GM21381 (cell line): ENCODE data around the gene ZBTB39.
"Not testable (repeated sequence)": the region's sequence is repeated elsewhere in the genome, so short reads cannot be mapped to it uniquely, and the experiment has no call there.

ENCODE experiments used
- ATAC-seq: cut with Tn5 transposase; IDR thresholded peaks from one replicate; pipeline ENCODE4 v1.9.1; 2021; ENCODE audit warnings: mild to moderate bottlenecking, moderate library complexity; ENCODE audit not compliant: unreplicated experiment

Gene ZBTB39

DNA sequence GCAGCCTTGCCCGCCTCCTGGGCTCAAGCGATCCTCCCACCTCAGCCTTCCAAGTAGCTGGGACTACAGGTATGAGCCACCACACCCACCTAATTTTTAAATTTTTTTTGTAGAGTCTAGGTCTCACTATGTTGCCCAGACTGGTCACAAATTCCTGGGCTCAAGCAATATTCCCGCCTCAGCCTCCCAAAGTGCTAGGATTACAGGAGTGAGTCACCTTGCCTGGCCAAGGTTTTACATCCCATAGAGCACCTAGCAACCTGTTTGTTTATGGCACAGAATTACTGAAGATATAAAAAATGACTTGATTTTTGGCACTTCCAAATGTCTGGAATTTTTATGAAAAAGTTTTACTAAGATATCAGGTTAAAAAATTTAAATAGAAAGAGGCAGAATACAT lies 27.1 kb upstream of the ZBTB39 start:
- ATAC-seq = no peak

- no peak for ATAC-seq
Measured at GRCh38 chr12:57031789-57032188, 25.4 kb upstream of the ZBTB39 start.

GRCh38 chr12:57031138-57031725 lies 24.9 kb upstream of the ZBTB39 start:
- ATAC-seq = no peak

GRCh38 chr12:57029457-57029856 lies 23.1 kb upstream of the ZBTB39 start:
- ATAC-seq = no peak

DNA sequence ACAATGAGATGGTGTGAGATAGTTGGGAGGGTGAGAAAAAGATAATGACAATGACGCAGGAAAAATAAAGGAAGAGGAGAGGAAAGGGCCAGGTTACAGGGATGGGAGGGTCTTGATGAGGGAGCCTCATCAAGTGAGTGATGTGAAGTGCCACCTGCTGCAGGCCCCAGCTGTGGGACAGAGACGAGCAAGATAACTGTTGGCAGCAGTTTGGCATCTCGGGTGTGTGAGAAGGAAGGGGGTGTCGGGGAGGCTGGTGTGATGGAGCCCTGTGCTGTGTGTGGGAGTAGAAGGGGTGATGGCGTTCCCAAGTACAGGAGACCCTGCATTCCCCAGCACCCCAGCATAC lies 21.4 kb upstream of the ZBTB39 start:
- ATAC-seq = no peak

DNA sequence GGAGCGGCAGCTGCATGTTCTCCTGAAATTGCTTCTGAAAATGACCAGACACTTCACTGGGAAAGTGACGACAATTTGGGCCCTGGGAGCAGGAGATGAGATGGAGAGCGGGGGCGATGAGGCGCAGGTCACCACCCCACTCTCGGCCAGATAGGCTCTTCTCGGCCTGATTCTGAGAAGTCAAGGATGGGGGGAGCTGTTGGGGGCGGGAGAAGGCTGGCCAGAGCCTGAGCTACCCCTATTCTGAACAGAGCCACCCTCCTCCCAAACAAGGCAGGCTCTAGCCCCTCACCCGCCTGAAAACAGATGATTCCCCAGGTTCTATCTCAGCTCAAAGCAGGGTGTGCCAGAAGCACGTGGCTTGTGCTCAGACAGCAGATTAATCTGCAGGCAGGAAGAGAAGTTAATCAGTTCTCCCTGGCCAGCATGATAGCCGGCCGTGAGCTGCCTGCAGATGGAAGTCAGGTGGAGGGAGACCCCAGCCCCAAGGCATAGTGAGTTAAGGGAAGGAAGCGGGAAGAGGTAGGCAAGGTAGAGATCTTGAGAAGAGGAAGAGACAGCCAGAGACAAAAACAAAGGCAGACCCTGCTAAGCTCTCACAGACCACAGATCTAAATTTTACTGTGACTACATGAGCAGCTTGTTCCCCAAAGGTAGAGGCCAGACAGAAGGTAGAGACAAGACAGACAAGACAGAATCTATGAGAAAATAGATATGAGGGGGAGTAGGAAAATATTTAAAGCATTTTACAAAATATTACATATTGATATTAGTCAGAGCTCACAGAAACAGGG lies 20.9 kb upstream of the ZBTB39 start:
- no peak for ATAC-seq

DNA sequence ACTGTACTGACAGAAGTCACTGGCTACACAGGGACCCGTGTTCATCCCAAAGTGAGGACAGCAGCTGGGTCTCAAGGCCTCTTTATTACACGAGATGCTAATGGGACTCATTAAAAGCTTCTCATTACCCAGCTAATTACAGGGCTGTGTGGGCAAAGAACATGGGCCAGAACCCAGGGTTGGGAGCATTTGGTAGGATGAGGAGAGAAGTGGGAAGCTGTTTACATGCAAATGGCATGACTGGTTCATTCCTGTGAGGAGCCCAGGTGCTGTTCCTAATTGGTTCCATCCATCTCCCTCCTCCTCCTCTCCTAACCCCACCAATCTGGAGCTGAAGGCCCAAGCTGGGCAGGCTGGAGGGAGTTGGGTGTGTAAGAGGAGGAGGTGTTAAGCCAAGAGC lies 18.9 kb upstream of the ZBTB39 start:
- no peak for ATAC-seq

GRCh38 chr12:57022324-57022723 lies 16.0 kb upstream of the ZBTB39 start:
- ATAC-seq = not testable (repeated sequence)

- no peak for ATAC-seq
Measured at GRCh38 chr12:57019983-57020719, 13.8 kb upstream of the ZBTB39 start.

- no peak for ATAC-seq
Measured at GRCh38 chr12:57018906-57019305, 12.6 kb upstream of the ZBTB39 start.

- ATAC-seq = not testable (repeated sequence)
Measured at GRCh38 chr12:57018353-57018752, 12.0 kb upstream of the ZBTB39 start.

DNA sequence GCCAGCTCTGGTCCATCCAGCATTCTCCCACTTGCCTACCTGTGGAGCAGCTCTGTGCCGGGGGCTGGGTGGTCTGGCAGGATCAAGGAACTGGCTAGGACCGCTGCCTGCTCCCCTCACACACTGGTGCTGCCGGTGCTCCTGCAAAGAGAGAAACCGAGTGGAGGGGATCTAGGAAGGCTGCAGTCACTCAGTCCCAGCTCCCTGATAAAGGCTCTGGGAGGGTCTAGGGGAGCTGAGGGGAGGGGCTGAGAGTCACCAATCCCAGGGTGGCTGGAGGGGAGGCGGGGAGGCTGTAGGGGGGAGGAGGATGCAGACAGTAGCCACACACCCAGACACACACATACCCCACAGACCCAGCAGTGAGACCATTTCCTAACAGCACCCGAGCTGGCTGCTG lies 10.0 kb upstream of the ZBTB39 start, which contains the start of gene TAC3:
TAC3 (minus strand) TSS at position 182 of the 400 bp plus-strand sequence. CDS start 732 bp downstream, outside the sequence.
- no peak for ATAC-seq

- peak; percentile 68 for ATAC-seq
Measured at GRCh38 chr12:57012600-57013465, 6.5 kb upstream of the ZBTB39 start.

GRCh38 chr12:57011438-57012424 lies 5.4 kb upstream of the ZBTB39 start:
- ATAC-seq = no peak

DNA sequence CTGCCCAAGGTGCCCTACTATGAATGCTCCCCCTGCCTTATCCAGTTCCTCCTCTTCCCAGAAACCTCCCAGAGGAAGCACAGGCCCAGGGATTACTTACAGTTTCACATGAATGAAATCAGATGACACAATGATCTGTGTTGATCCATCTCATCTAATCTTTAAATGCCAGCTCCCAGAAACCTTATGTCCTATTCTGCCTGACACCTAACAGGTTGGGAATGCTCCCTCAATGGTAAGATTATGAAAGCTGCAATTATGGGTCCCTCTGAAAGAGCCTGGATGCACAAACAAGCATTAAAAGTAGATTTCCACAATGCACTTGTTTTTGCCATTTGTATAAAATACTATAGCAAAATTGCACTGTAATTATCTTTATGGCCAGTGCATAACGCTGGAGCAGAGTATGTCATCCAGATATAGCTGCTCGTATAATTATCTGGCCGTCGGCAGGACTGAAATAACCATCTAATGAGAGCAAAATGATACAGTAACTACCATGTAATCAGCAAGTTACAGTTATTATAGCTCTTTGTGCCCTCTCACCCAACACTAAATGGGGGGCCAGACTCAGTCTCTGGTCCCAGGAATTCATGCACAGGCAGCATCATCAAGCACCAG lies 4.4 kb upstream of the ZBTB39 start:
- ATAC-seq = no peak

- no peak for ATAC-seq
Measured at GRCh38 chr12:57009949-57010626, 3.7 kb upstream of the ZBTB39 start.

DNA sequence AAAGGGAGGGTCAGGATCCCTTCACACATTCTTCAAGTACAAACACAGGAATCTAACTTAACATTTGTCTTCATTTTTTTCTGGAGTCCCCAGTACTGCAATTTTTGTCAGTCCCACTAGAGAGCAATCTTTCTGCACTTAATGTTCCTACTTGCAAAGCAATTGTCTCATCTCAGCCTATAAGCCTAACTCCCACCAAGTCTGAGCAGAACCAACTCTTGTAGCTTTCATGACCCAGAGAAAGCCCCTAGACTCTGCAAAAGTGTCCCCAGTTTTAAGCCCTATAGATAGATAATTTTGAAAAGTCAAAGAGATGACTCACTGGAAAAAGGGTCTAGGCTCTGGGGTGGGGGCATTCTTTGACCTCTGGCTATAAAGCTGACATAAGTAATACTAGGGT lies 1.8 kb upstream of the ZBTB39 start:
- ATAC-seq = no peak

DNA sequence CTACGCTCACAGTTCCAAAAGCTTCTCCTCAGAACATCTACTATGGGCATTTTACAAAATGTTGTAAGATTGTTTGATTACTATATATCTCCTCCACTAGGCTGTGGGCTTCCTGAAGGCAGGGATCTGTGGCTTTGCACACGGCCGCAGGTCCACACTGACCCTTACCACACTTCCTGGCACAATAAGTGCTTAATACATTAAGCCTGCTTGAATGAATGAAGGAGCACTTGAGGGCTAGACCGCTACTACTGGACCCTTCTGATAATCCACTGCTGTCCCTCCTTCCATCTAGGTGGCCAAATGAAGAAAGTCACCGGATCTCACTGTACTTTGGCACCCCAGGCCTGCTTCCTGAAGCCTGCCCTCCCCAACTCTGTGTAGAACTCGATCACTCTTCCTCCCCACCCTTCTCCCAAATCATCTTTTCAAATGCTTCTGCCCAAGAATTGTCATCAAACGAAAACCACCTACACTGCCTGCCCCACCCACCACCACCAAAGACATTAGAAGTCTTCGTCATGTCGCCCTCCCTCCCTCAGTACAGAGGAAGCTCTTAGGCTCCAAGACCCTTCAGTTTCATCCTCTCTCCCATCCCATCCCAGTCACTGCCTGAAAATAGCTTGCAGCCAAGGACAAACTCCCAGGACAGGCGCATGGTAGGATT lies 596 bp upstream of the ZBTB39 start:
- ATAC-seq = no peak
